Kidney (tissue), 14 donors: ENCODE data around the gene ANKRD11. TPM values are rescaled to one million over a fixed set of nuclear protein-coding genes. Genes with fewer than 3 reads are reported as not detected.
A peak's percentile ranks its signal among the peaks of the same experiment; 100 is the strongest.

Experiments used
- DNase-seq, 5 donors: peaks; one replicate each; pipeline ENCODE4 v3.0.0-alpha.2; 2013 to 2020
- FAIRE-seq: peaks from 2 replicates; lab custom pipeline; 2012; peaks lifted over from hg19 to GRCh38; lab: Jason Lieb, UNC
- H3K27ac ChIP-seq, 2 donors: one replicate each; pipeline ENCODE4 v1.7.0; 2013; ENCODE audit warnings: low read depth in 2 of 2, low read length in 2 of 2, inconsistent platforms in 1 of 2
- H3K27me3 ChIP-seq: one replicate; pipeline ENCODE4 v1.7.1; 2013; ENCODE audit warnings: low read length, inconsistent platforms; ENCODE audit not compliant: control insufficient read depth, insufficient read depth
- H3K36me3 ChIP-seq, 3 donors: one replicate each; pipeline versions ENCODE4 v1.7.0 to v1.7.1; 2013; ENCODE audit warnings: low read length in 3 of 3, control low read depth in 1 of 3, inconsistent platforms in 1 of 3; ENCODE audit not compliant: insufficient read depth in 3 of 3, control insufficient read depth in 2 of 3
- H3K4me1 ChIP-seq, 3 donors: one replicate each; pipeline versions ENCODE4 v1.7.0 to v1.7.1; 2013; ENCODE audit warnings: low read length in 3 of 3, inconsistent platforms in 1 of 3, low read depth in 1 of 3; ENCODE audit not compliant: control insufficient read depth in 2 of 3, insufficient read depth in 2 of 3
- H3K4me3 ChIP-seq, 3 donors: one replicate each; pipeline versions ENCODE4 v1.7.0 to v1.8.1; 2013; ENCODE audit warnings: low read length in 3 of 3, control low read depth in 1 of 3, inconsistent platforms in 1 of 3
- H3K9ac ChIP-seq, 3 donors: one replicate each; pipeline versions ENCODE4 v1.7.0 to v1.7.1; 2013; ENCODE audit warnings: low read length in 3 of 3, control low read depth in 1 of 3, inconsistent platforms in 1 of 3
- H3K9me3 ChIP-seq, 3 donors: one replicate each; pipeline versions ENCODE4 v1.7.0 to v1.7.1; 2013; ENCODE audit warnings: low read length in 3 of 3, control low read depth in 1 of 3, inconsistent platforms in 1 of 3; ENCODE audit not compliant: control insufficient read depth in 2 of 3, insufficient read depth in 1 of 3
- intact Hi-C: fragments of 100-400 bp; cut with DNase I; formaldehyde crosslinking; loops from one replicate; pipeline ENCODE4 v1.11.1; 2022
- polyA plus RNA-seq: library from polyadenylated mRNA; stranded (reverse); fragments of 350-450 nt; fragmentation: Illumina TruSeq; extraction: RNeasy Lipid Tissue Mini Kit (QIAGEN cat#74804); gene quantifications from one replicate; pipeline ENCODE4 v1.2.3, GENCODE V29; 2014; ENCODE audit warnings: low read depth, low replicate concordance; ENCODE audit not compliant: insufficient read depth
- total RNA-seq: library from RNA; stranded (reverse); fragmentation: NEBNext Ultra II Directional; extraction: Animal tissue kit (Norgen Biotek cat#: 25700); gene quantifications from one replicate; pipeline ENCODE4 v1.2.1, GENCODE V29; 2021
- TF ChIP-seq, protein P1 (sequence below): IDR thresholded peaks from 3 replicates; pipeline ENCODE4 v1.5.1; 2012; ENCODE audit warnings: mild to moderate bottlenecking, moderate library complexity, borderline replicate concordance; ENCODE audit not compliant: insufficient read depth; ENCODE audit errors: extremely low read depth
- donor health status: control.
- donor health status: control.
- donor health status: control.
- donor health status: control.
- donor health status: control.
- donor health status: DM: yes; HTN: yes; CAD: no.
- donor health status: Normal renal cell carcinoma (clear cell type).

Gene ANKRD11
- total and polyA plus RNA-seq, 2 donors from 2014 or later, result 36.2 to 154 TPM

DNA sequence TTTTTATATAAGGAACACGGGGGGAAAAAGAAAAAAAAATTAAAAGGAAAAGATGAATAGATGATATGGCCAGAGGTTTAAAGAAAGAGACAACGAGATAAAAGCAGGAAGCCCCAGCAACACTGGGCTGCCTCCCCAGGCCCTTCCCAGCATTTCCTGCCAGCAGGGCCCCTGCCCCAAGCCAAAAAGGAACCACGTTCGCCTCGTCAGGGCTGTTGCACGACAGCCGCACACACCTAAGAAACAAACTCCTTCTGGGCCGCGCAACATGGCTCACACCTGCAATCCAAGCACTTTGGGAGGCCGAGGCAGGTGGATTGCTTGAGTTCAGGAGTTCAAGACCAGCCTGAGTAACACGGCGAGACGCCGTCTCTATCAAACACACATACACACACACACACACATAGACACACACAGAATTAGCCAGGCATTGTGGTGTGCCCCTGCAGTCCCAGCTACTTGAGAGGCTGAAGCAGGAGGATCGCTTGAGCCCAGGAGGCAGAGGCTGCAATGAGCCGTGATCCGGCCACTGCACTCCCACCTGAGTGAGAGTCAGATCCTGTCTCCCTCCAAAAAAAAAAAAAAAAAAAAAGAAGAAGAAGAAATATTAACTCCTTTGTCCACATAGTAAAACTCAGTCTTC, 83.0 kb downstream of the ANKRD11 start:
- no peaks in the 10 kb centered on the region for H3K9me3 ChIP-seq
- H3K4me3 ChIP-seq, result no peak overlapping the region
- intact Hi-C loops, result no loop called here
- FAIRE-seq, result no peak
- no peaks in the 10 kb centered on the region for H3K27me3 ChIP-seq
- TF ChIP-seq, protein P1, sequence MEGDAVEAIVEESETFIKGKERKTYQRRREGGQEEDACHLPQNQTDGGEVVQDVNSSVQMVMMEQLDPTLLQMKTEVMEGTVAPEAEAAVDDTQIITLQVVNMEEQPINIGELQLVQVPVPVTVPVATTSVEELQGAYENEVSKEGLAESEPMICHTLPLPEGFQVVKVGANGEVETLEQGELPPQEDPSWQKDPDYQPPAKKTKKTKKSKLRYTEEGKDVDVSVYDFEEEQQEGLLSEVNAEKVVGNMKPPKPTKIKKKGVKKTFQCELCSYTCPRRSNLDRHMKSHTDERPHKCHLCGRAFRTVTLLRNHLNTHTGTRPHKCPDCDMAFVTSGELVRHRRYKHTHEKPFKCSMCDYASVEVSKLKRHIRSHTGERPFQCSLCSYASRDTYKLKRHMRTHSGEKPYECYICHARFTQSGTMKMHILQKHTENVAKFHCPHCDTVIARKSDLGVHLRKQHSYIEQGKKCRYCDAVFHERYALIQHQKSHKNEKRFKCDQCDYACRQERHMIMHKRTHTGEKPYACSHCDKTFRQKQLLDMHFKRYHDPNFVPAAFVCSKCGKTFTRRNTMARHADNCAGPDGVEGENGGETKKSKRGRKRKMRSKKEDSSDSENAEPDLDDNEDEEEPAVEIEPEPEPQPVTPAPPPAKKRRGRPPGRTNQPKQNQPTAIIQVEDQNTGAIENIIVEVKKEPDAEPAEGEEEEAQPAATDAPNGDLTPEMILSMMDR, result no peak
- no peaks in the 10 kb centered on the region for H3K36me3 ChIP-seq
- peaks cover 4 to 44% (median 33%) of the 10 kb centered on the region in 3 donors for H3K4me1 ChIP-seq
- no peak overlapping the region for H3K9ac ChIP-seq
- peak in 1 of 5 donors; percentile 58 for DNase-seq
- H3K27ac ChIP-seq, result no peak overlapping the region

DNA sequence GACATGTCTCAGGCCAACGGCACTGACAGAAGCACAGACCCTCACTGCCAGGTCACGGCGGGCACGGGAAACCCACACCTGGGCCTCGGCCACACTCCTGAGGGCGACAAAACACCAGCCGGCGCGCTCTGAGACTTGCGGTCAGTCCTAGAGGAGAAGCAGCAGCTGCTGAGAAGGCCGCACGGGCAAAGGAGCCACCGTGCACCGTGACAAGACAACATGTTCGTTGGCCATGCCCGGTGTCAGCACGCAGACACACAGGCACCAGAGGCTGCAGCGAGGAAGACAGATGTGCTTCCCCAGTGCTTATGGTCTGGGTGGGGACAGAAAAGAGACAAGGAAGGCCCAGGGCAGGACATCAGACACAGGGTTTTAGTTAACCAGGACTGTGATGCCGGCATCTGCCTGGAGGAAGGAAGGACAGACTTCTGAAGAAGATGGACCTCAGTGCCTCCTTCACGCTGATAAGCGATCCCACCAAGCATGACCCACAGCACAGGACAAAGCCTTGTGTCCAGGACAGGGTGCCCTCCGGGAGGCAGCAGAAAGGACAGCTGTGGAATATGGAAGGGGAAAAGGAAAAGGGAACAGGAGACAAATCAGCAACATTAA, 84.0 kb downstream of the ANKRD11 start:
- Histone ChIP-seq H3K4me1 (peaks cover 3 to 37% (median 27%) of the 10 kb centered on the region in 3 donors), H3K4me3 (no peak overlapping the region), H3K9ac (no peak overlapping the region), H3K9me3 (no peaks in the 10 kb centered on the region), H3K27ac (no peak overlapping the region), H3K36me3 (no peaks in the 10 kb centered on the region), H3K27me3 (no peaks in the 10 kb centered on the region)
- DNase-seq (peak in 1 of 5 donors; percentile 73), FAIRE-seq (no peak)
- TF ChIP-seq, protein P1, result no peak
- intact Hi-C loops, result no loop called here

DNA sequence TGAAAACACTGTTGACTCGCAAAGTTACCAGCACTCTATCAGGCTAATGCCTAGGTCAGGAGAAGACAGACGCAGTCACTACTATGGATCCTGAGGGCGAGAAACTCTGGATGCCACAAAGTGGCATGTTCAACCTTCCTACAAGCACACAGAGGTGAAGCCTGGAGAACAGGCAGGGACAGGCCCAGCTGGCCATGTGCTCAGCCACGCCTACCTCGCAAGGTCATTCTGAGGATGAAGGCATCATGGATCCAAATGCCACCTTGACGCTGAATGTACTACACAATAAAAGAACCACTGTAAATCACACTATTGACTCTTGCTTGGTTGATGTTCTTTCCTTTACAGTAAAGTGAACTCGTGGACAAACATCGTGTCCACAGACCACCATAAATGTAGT, 85.8 kb downstream of the ANKRD11 start:
- FAIRE-seq (no peak), DNase-seq (peak in 1 of 5 donors; percentile 35)
- TF ChIP-seq, protein P1, result no peak

More for the DNA sequence above, 85.8 kb downstream of the ANKRD11 start:
- H3K36me3 ChIP-seq, result no peaks in the 10 kb centered on the region
- no peaks in the 10 kb centered on the region for H3K27me3 ChIP-seq
- no peaks in the 10 kb centered on the region for H3K9me3 ChIP-seq
- no peak overlapping the region for H3K4me3 ChIP-seq
- H3K4me1 ChIP-seq, result peaks cover 0 to 25% (median 13%) of the 10 kb centered on the region in 3 donors
- no peak overlapping the region for H3K9ac ChIP-seq
- intact Hi-C loops, result no loop called here
- no peak overlapping the region for H3K27ac ChIP-seq
